Lower lobe of right lung (tissue), 2 donors: ENCODE measurements around the gene KRTAP12-4. TPM values are rescaled to one million over a fixed set of nuclear protein-coding genes. Genes with fewer than 3 reads are reported as not detected.

Experiments used
- ATAC-seq, 2 donors: fragments of 200-7000 bp; cut with Tn5 transposase; one replicate each; pipeline ENCODE4 v1.9.1; 2020 to 2022; ENCODE audit warnings: mild to moderate bottlenecking in 2 of 2, moderate library complexity in 2 of 2
- DNase-seq: peaks from one replicate; pipeline ENCODE4 v3.0.0-alpha.2; 2020
- H3K27ac ChIP-seq: fragments of 200-600 bp; one replicate; pipeline ENCODE4 v1.8.0; 2022
- H3K27me3 ChIP-seq: fragments of 200-600 bp; one replicate; pipeline ENCODE4 v1.8.0; 2022; ENCODE audit warnings: low read depth
- H3K36me3 ChIP-seq: fragments of 200-600 bp; one replicate; pipeline ENCODE4 v1.8.0; 2022; ENCODE audit warnings: mild to moderate bottlenecking
- H3K4me1 ChIP-seq: fragments of 200-600 bp; one replicate; pipeline ENCODE4 v1.8.0; 2022
- H3K4me3 ChIP-seq: fragments of 200-600 bp; one replicate; pipeline ENCODE4 v1.8.0; 2022; ENCODE audit warnings: mild to moderate bottlenecking
- H3K9me3 ChIP-seq: fragments of 200-600 bp; one replicate; pipeline ENCODE4 v1.8.0; 2022
- intact Hi-C: fragments of 100-400 bp; cut with DNase I; formaldehyde crosslinking; loops from one replicate; pipeline ENCODE4 v1.11.0; 2022
- total RNA-seq: library from RNA; stranded (reverse); fragmentation: NEBNext Ultra II Directional; extraction: Animal tissue kit (Norgen Biotek cat#: 25700); gene quantifications from one replicate; pipeline ENCODE4 v1.2.1, GENCODE V29; 2021
- TF ChIP-seq, protein P1 (sequence below): fragments of 200-600 bp; IDR thresholded peaks from one replicate; pipeline ENCODE4 v1.8.0; 2022; ENCODE audit warnings: antibody characterized with exemption, mild to moderate bottlenecking
- donor health status: DM: no; HTN: yes; CAD: no; lungs with severe emphysema.

KRTAP12-4 gene
- total RNA-seq, 1 donor from 2014 or later, result not detected

DNA sequence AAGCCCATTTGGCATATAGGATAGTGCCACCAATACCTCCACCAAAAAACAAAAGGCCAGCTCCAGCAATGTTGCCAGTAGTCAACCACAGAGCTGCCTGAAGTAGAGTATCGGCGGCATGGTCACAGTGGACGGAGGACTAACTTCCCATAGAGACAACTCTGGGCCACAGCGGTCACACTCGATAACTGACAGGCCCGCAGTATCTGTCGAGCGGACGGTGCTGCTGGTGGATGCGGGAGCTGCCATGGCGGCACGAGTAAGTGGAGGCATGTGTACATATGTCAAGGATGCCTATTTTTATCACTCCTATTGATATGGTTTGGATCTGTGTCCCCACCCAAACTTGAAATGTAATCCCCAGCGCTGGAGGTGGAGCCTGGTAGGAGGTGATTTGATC, 23.4 kb upstream of the KRTAP12-4 start:
- no peaks in the 10 kb centered on the region for H3K36me3 ChIP-seq
- ATAC-seq (no peak), DNase-seq (no peak)
- peaks cover 6% of the 10 kb centered on the region for H3K9me3 ChIP-seq
- no peaks in the 10 kb centered on the region for H3K4me1 ChIP-seq
- H3K27ac ChIP-seq, result no peak overlapping the region
- intact Hi-C loops, result no loop called here
- no peaks in the 10 kb centered on the region for H3K27me3 ChIP-seq
- no peak overlapping the region for H3K4me3 ChIP-seq
- TF ChIP-seq, protein P1, sequence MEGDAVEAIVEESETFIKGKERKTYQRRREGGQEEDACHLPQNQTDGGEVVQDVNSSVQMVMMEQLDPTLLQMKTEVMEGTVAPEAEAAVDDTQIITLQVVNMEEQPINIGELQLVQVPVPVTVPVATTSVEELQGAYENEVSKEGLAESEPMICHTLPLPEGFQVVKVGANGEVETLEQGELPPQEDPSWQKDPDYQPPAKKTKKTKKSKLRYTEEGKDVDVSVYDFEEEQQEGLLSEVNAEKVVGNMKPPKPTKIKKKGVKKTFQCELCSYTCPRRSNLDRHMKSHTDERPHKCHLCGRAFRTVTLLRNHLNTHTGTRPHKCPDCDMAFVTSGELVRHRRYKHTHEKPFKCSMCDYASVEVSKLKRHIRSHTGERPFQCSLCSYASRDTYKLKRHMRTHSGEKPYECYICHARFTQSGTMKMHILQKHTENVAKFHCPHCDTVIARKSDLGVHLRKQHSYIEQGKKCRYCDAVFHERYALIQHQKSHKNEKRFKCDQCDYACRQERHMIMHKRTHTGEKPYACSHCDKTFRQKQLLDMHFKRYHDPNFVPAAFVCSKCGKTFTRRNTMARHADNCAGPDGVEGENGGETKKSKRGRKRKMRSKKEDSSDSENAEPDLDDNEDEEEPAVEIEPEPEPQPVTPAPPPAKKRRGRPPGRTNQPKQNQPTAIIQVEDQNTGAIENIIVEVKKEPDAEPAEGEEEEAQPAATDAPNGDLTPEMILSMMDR, result no peak

DNA sequence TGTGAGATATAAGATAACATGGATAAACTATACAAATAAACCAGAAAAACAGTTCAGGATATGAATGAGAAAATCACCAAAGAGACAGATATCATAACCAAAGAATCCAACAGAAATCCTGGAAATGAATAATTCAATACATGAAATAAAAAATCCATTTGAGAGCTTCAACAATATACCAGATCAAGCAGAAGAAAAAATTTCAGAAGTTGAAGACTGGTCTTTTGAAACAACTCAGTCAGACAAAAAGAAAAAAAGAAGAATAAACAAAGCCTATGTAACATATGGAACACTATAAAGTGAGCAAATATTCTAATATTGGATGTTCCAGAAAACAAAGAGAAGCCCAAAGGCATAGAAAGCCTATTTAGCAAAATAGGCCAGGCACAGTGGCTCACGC, 17.5 kb upstream of the KRTAP12-4 start:
- H3K9me3 ChIP-seq, result peaks cover 14% of the 10 kb centered on the region
- no peaks in the 10 kb centered on the region for H3K4me1 ChIP-seq
- H3K27ac ChIP-seq, result no peak overlapping the region
- no peaks in the 10 kb centered on the region for H3K36me3 ChIP-seq
- no peak for ATAC-seq
- TF ChIP-seq, protein P1, result no peak
- DNase-seq, result no peak
- intact Hi-C loops, result no loop called here
- H3K4me3 ChIP-seq, result no peak overlapping the region
- no peaks in the 10 kb centered on the region for H3K27me3 ChIP-seq

DNA sequence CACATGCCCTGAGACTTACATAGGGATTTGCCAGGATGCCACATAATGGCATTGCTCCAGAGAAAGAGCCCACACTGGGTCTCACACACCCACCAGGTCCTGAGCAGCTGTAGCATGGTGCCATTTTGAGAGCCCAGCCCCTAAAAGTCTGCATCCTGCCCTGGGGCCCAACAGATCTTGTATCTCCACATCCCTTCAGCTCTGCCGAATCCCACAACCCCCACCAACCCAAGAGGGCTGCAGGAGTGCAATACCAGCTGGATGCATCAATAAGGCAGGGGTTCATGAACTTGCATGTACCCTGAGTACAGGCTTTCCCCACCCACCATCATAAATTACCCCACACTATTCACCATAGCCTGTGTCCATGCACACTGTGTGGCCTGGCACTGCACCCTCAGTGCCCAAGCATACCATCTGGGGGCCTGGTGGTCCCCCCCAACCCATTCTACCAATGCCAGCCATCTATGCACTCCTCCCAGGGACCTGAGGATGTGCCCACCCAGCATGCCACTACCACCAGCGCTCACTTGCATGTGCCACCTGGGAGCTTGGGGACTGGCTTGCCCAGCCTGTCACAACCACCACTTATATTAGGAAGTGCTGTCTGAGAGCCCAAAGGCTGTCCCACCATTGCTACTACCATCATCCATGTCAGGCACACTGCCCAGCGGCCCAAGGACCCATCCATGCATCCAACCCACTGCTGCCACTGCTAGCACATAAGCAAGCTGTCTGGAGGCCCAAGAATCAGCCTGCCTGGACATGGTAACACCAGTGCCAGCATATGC, 16.4 kb upstream of the KRTAP12-4 start:
- TF ChIP-seq, protein P1, result no peak
- Histone ChIP-seq H3K9me3 (peaks cover 14% of the 10 kb centered on the region), H3K27me3 (no peaks in the 10 kb centered on the region), H3K4me1 (no peaks in the 10 kb centered on the region), H3K36me3 (no peaks in the 10 kb centered on the region), H3K4me3 (no peak overlapping the region), H3K27ac (no peak overlapping the region)
- ATAC-seq, result no peak
- intact Hi-C loops, result no loop called here
- no peak for DNase-seq

- no peak for DNase-seq
- Histone ChIP-seq H3K36me3 (no peaks in the 10 kb centered on the region), H3K4me1 (no peaks in the 10 kb centered on the region), H3K27me3 (no peaks in the 10 kb centered on the region), H3K27ac (no peak overlapping the region), H3K9me3 (peaks cover 5% of the 10 kb centered on the region), H3K4me3 (no peak overlapping the region)
- intact Hi-C loops, result no loop called here
- ATAC-seq, result no peak
- TF ChIP-seq, protein P1, result no peak
Observed at GRCh38 chr21:44667612-44668011, 13.2 kb upstream of the KRTAP12-4 start.

- Histone ChIP-seq H3K4me3 (no peak within 1 kb of the TSS), H3K27ac (no peak within 1 kb of the TSS), H3K36me3 (no peaks in the 10 kb centered on the region), H3K4me1 (no peaks in the 10 kb centered on the region), H3K27me3 (no peaks in the 10 kb centered on the region), H3K9me3 (no peaks in the 10 kb centered on the region)
- intact Hi-C loops, result no loop called here
- DNase-seq (no peak), ATAC-seq (no peak)
- TF ChIP-seq, protein P1, result no peak
Observed at GRCh38 chr21:44666401-44667320, 12.2 kb upstream of the KRTAP12-4 start, which contains the start of gene KRTAP12-2. Gene KRTAP12-2 (minus strand): TSS chr21:44666927. CDS start chr21:44666886, 41 bp downstream.
